WTC11 (cell line): Measurements from ENCODE around the gene KIR3DL2. TPM values are rescaled to one million over a fixed set of nuclear protein-coding genes. Genes with fewer than 3 reads are reported as not detected.

Experiments
- total RNA-seq: library from RNA; stranded (reverse); gene quantifications from 3 replicates; pipeline ENCODE4 v1.2.3, GENCODE V29; 2021

Gene KIR3DL2
- total RNA-seq, 1 experiment from 2014 or later: not detected

Other genes starting within 250 kb of the KIR3DL2 start
- 0.09 TPM in 1 of 3 replicates, not detected in the others for gene LILRB1, start 220.0 kb upstream of the KIR3DL2 start, total RNA-seq
- gene LILRB4, start 187.5 kb upstream of the KIR3DL2 start, total RNA-seq: not detected in 3 replicates
- gene KIR3DL3, start 126.0 kb upstream of the KIR3DL2 start, total RNA-seq: not detected in 3 replicates
- not detected in 3 replicates for gene KIR2DL3, start 111.9 kb upstream of the KIR3DL2 start, total RNA-seq
- not detected in 3 replicates for gene KIR2DL1, start 80.7 kb upstream of the KIR3DL2 start, total RNA-seq
- gene KIR2DL4, start 46.8 kb upstream of the KIR3DL2 start, total RNA-seq: not detected in 3 replicates
- not detected in 3 replicates for gene KIR3DL1, start 34.0 kb upstream of the KIR3DL2 start, total RNA-seq
- gene KIR2DS4, start 17.8 kb upstream of the KIR3DL2 start, total RNA-seq: not detected in 3 replicates
- gene FCAR, start 23.8 kb downstream of the KIR3DL2 start, total RNA-seq: 0.22 to 0.39 TPM in 2 of 3 replicates, not detected in the other
- 4.3 to 7.9 TPM (median 7.2 TPM) in 3 replicates for gene NCR1, start 55.7 kb downstream of the KIR3DL2 start, total RNA-seq
- gene NLRP7, start 97.1 kb downstream of the KIR3DL2 start, total RNA-seq: 4.1 to 6.8 TPM (median 5.0 TPM) in 3 replicates
- 3.0 to 3.7 TPM (median 3.4 TPM) in 3 replicates for gene NLRP2, start 115.9 kb downstream of the KIR3DL2 start, total RNA-seq
- gene GP6, start 187.8 kb downstream of the KIR3DL2 start, total RNA-seq: 0.41 to 1.1 TPM (median 0.61 TPM) in 3 replicates
- gene RDH13, start 212.7 kb downstream of the KIR3DL2 start, total RNA-seq: 35.3 to 39.5 TPM (median 38.4 TPM) in 3 replicates
- gene EPS8L1, start 225.4 kb downstream of the KIR3DL2 start, total RNA-seq: 38.9 to 43.8 TPM (median 42.8 TPM) in 3 replicates